Epithelial cell of umbilical artery (primary cell): Measurements from ENCODE around the gene OR4C6. TPM values are rescaled to one million over a fixed set of nuclear protein-coding genes. Genes with fewer than 3 reads are reported as not detected.

Source experiments
- total RNA-seq: library from RNA; depleted of rRNA; stranded (reverse); fragments of >200 nt; gene quantifications from 2 replicates; pipeline ENCODE4 v1.2.3, GENCODE V29; 2014

The OR4C6 gene
- not detected in 2 replicates for total RNA-seq

DNA sequence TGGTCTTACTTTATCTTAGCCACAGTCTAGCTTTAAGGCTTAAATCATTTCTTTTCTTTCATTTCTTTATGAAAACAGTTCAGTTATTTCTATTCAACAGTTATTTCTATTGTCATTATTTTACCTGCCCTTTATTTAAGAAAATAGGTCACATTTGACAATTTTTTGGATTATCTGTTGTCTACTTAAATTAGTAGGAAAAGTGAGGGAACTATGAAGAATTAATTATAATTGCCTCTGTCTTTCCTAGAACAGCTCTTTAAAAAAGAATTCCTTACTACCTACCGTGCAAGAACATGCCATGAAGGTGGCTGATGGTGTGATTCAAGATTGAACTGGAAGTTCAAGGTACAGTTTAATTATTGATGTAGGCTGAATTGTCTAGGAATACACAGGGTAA lies at the start of gene OR4C6:
TSS of gene OR4C6 (plus strand) at position 301 of the 400 bp plus-strand sequence. CDS start 2,966 bp downstream, outside the sequence.

DNA sequence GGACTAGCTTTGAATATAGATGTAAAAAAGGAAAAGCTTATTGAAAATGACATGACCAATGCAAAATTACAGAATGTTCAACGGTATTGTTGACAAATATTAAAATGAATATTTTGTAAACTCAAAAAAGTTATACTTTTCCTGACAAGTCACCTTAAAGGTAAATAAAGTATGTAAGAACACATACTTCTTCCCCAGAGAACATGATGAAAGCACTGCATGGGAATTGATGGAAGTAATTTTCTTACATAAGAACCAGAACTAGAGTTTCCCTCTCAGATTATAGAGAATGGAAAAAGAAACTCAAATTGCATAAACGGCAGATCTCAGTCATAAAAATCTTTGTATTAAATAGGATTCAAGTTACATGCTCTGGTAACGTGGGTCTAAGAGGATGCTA lies 27.2 kb upstream of the OR4C6 start, which contains the start of gene OR4P4:
TSS of gene OR4P4 (plus strand) at position 301 of the 400 bp plus-strand sequence.

DNA sequence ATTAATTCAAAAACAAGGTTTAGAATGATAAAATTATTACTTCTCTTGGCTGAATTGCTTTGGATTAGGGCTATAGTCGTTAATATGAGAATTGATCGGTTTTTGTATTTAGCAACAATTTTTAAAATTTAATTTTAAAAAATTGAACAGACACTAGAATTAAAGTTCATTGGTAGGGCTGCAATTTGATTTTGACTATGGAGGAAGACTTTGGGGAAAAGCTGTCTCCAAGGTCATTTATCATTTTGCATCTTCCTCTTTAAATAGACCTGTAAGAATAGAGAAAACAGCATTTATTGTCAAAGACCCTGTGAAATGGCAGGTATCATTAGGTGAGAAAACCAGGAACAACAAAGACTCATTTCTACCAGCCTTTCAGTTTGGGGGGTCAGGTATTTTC lies 14.0 kb upstream of the OR4C6 start, which contains the start of gene OR4S2:
TSS of gene OR4S2 (plus strand) at position 301 of the 400 bp plus-strand sequence. CDS start 2,577 bp downstream, outside the sequence.

Other genes with a start within 250 kb of the OR4C6 start
- not detected in 2 replicates for gene OR4C15, start 107.7 kb upstream of the OR4C6 start, total RNA-seq
- gene OR4C16, start 90.1 kb upstream of the OR4C6 start, total RNA-seq, result not detected in 2 replicates
- not detected in 2 replicates for gene OR4C11, start 54.6 kb upstream of the OR4C6 start, total RNA-seq
- gene OR4P4, start 27.1 kb upstream of the OR4C6 start, total RNA-seq, result not detected in 2 replicates
- gene OR4S2, start 13.9 kb upstream of the OR4C6 start, total RNA-seq, result not detected in 2 replicates
- gene OR5D13, start 111.2 kb downstream of the OR4C6 start, total RNA-seq, result not detected in 2 replicates
- gene OR5D14, start 133.4 kb downstream of the OR4C6 start, total RNA-seq, result not detected in 2 replicates
- not detected in 2 replicates for gene OR5L1, start 149.2 kb downstream of the OR4C6 start, total RNA-seq
- gene OR5D18, start 157.4 kb downstream of the OR4C6 start, total RNA-seq, result not detected in 2 replicates
- not detected in 2 replicates for gene OR5L2, start 165.0 kb downstream of the OR4C6 start, total RNA-seq
- not detected in 2 replicates for gene OR5D16, start 176.6 kb downstream of the OR4C6 start, total RNA-seq
- gene TRIM51, start 221.1 kb downstream of the OR4C6 start, total RNA-seq, result not detected in 2 replicates